Gastrocnemius medialis (tissue), 4 donors: ENCODE measurements around the gene CEP112.

Source experiments
- POLR2A ChIP-seq, 2 donors: fragments of 450-650 bp; IDR thresholded peaks; one replicate each; pipeline ENCODE4 v1.6.1; 2017; ENCODE audit warnings: antibody characterized with exemption in 2 of 2, mild to moderate bottlenecking in 2 of 2, moderate library complexity in 2 of 2
- TF ChIP-seq, protein P1 (sequence below), 5 experiments: fragments of 450-650 bp in 3 of 5; fragments of 200-600 bp in 2 of 5; sonication (generic) in 2 of 5; IDR thresholded peaks in 4 of 5; conservative IDR thresholded peaks in 1 of 5; 1 replicate in 4 of 5; 2 replicates in 1 of 5; pipeline ENCODE4 v1.5.1; 2016 to 2019; ENCODE audit warnings: antibody characterized with exemption in 5 of 5, mild to moderate bottlenecking in 3 of 5, moderate library complexity in 3 of 5

DNA sequence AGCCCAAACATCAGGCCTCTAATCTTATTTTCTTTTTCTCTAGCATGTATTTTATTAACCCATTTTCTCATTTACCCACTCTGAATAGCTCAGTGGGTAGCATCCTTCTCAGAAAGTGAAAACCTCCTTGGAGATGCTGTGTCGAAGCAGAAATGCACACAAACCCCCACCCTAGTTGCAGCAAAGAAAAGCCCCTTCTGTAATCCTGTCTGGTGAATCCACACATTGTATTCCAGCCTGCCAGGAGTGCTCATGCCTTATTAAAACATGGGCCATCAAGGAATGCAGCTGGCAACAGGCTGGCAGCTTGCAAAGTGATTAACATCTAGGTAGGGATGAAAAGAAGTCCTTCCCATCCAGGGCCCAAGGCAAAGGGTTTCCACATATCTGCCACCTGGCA is 590.8 kb downstream of the CEP112 start:
- TF ChIP-seq, protein P1, sequence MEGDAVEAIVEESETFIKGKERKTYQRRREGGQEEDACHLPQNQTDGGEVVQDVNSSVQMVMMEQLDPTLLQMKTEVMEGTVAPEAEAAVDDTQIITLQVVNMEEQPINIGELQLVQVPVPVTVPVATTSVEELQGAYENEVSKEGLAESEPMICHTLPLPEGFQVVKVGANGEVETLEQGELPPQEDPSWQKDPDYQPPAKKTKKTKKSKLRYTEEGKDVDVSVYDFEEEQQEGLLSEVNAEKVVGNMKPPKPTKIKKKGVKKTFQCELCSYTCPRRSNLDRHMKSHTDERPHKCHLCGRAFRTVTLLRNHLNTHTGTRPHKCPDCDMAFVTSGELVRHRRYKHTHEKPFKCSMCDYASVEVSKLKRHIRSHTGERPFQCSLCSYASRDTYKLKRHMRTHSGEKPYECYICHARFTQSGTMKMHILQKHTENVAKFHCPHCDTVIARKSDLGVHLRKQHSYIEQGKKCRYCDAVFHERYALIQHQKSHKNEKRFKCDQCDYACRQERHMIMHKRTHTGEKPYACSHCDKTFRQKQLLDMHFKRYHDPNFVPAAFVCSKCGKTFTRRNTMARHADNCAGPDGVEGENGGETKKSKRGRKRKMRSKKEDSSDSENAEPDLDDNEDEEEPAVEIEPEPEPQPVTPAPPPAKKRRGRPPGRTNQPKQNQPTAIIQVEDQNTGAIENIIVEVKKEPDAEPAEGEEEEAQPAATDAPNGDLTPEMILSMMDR (IDR thresholded peaks at IDR 0.05 in 4 of 5, conservative IDR thresholded peaks at IDR 0.05 in 1 of 5): no peak
- TF ChIP-seq POLR2A (IDR thresholded peaks at IDR 0.05): no peak
